Glutamatergic neuron (in vitro differentiated cells): Measurements from ENCODE around the gene PI16. TPM values are rescaled to one million over a fixed set of nuclear protein-coding genes. Genes with fewer than 3 reads are reported as not detected.
"Not testable (repeated sequence)": the region's sequence is repeated elsewhere in the genome, so short reads cannot be mapped to it uniquely, and the experiment has no call there.

ENCODE experiments used
- DNase-seq: peaks from one replicate; pipeline ENCODE4 v3.0.0; 2022
- H3K27ac Mint-ChIP-seq: one replicate; pipeline ENCODE4 v1.8.0; 2020; ENCODE audit warnings: mild to moderate bottlenecking, mixed read lengths, inconsistent platforms; ENCODE audit not compliant: unreplicated experiment
- H3K27me3 Mint-ChIP-seq: one replicate; pipeline ENCODE4 v1.8.0; 2020; ENCODE audit warnings: mild to moderate bottlenecking, moderate library complexity, mixed read lengths, inconsistent platforms; ENCODE audit not compliant: unreplicated experiment
- H3K36me3 Mint-ChIP-seq: one replicate; pipeline ENCODE4 v1.8.0; 2020; ENCODE audit warnings: mild to moderate bottlenecking, mixed read lengths, inconsistent platforms; ENCODE audit not compliant: unreplicated experiment
- H3K4me1 Mint-ChIP-seq: one replicate; pipeline ENCODE4 v1.8.0; 2020; ENCODE audit warnings: mild to moderate bottlenecking, low read depth, mixed read lengths, inconsistent platforms; ENCODE audit not compliant: unreplicated experiment
- H3K4me3 Mint-ChIP-seq: one replicate; pipeline ENCODE4 v1.8.0; 2020; ENCODE audit warnings: mild to moderate bottlenecking, mixed read lengths, inconsistent platforms; ENCODE audit not compliant: unreplicated experiment
- H3K9me3 Mint-ChIP-seq: one replicate; pipeline ENCODE4 v1.8.0; 2020; ENCODE audit warnings: mild to moderate bottlenecking, moderate library complexity, mixed read lengths, inconsistent platforms; ENCODE audit not compliant: unreplicated experiment
- CTCF ChIP-seq: fragments of 200-600 bp; sonication (generic); IDR thresholded peaks from one replicate; pipeline ENCODE4 v1.5.0; 2021; ENCODE audit not compliant: partially characterized antibody, unreplicated experiment
- total RNA-seq: library from RNA; stranded (reverse); fragmentation: NEBNext Ultra II Directional; extraction: Animal tissue kit (Norgen Biotek cat#: 25700); gene quantifications from one replicate; pipeline ENCODE4 v1.2.1, GENCODE V29; 2021; ENCODE audit not compliant: unreplicated experiment

The PI16 gene
- total RNA-seq, 1 donor from 2014 or later: not detected

- Mint-ChIP-seq H3K27ac (peak within 1 kb of the TSS; percentile 97), H3K27me3 (peaks cover 7% of the 10 kb centered on the region), H3K36me3 (no peaks in the 10 kb centered on the region), H3K4me3 (peak within 1 kb of the TSS; percentile 93), H3K9me3 (peaks cover 4% of the 10 kb centered on the region), H3K4me1 (peaks cover 13% of the 10 kb centered on the region)
- DNase-seq: peak; percentile 90
- TF ChIP-seq CTCF: no peak
Measured at GRCh38 chr6:36985808-36986703, 31.5 kb downstream of the PI16 start, which contains the start of gene MTCH1. Gene MTCH1, minus strand, starts transcription at chr6:36986196. Its CDS starts 23 bp downstream, at chr6:36986173.

- Mint-ChIP-seq H3K27ac (peak overlapping the region; percentile 97), H3K9me3 (peaks cover 4% of the 10 kb centered on the region)
Measured at GRCh38 chr6:36986704-36987047, 32.1 kb downstream of the PI16 start.

GRCh38 chr6:36989264-36989663, 34.7 kb downstream of the PI16 start:
- H3K9me3 Mint-ChIP-seq: peaks cover 3% of the 10 kb centered on the region
- no peak overlapping the region for H3K27ac Mint-ChIP-seq
- no peaks in the 10 kb centered on the region for H3K36me3 Mint-ChIP-seq
- no peak for DNase-seq
- no peak overlapping the region for H3K4me3 Mint-ChIP-seq
- peaks cover 9% of the 10 kb centered on the region for H3K27me3 Mint-ChIP-seq
- TF ChIP-seq CTCF: no peak
- H3K4me1 Mint-ChIP-seq: peaks cover 3% of the 10 kb centered on the region

More at GRCh38 chr6:36986704-36987047, 32.1 kb downstream of the PI16 start:
- peak overlapping the region; percentile 93 for H3K4me3 Mint-ChIP-seq
- peaks cover 7% of the 10 kb centered on the region for H3K27me3 Mint-ChIP-seq
- TF ChIP-seq CTCF: no peak
- no peaks in the 10 kb centered on the region for H3K36me3 Mint-ChIP-seq
- no peak for DNase-seq
- H3K4me1 Mint-ChIP-seq: peaks cover 7% of the 10 kb centered on the region

GRCh38 chr6:36990401-36990800, 35.9 kb downstream of the PI16 start:
- H3K9me3 Mint-ChIP-seq, H3K4me3 Mint-ChIP-seq, H3K27me3 Mint-ChIP-seq, H3K36me3 Mint-ChIP-seq, DNase-seq, H3K4me1 Mint-ChIP-seq, H3K27ac Mint-ChIP-seq: not testable (repeated sequence)

- Mint-ChIP-seq H3K9me3 (no peaks in the 10 kb centered on the region), H3K4me1 (no peaks in the 10 kb centered on the region), H3K36me3 (no peaks in the 10 kb centered on the region), H3K4me3 (no peak overlapping the region), H3K27me3 (peaks cover 10% of the 10 kb centered on the region), H3K27ac (no peak overlapping the region)
- no peak for DNase-seq
- TF ChIP-seq CTCF: no peak
Measured at GRCh38 chr6:36997811-36998722, 43.5 kb downstream of the PI16 start.
